Hippocampal formation (tissue), 2 donors: ENCODE measurements around the gene VPS39.

Experiments used
- DNase-seq, 2 donors: peaks; one replicate each; lab custom pipeline; 2025; lab: John Stamatoyannopoulos, UW

Gene VPS39

DNA sequence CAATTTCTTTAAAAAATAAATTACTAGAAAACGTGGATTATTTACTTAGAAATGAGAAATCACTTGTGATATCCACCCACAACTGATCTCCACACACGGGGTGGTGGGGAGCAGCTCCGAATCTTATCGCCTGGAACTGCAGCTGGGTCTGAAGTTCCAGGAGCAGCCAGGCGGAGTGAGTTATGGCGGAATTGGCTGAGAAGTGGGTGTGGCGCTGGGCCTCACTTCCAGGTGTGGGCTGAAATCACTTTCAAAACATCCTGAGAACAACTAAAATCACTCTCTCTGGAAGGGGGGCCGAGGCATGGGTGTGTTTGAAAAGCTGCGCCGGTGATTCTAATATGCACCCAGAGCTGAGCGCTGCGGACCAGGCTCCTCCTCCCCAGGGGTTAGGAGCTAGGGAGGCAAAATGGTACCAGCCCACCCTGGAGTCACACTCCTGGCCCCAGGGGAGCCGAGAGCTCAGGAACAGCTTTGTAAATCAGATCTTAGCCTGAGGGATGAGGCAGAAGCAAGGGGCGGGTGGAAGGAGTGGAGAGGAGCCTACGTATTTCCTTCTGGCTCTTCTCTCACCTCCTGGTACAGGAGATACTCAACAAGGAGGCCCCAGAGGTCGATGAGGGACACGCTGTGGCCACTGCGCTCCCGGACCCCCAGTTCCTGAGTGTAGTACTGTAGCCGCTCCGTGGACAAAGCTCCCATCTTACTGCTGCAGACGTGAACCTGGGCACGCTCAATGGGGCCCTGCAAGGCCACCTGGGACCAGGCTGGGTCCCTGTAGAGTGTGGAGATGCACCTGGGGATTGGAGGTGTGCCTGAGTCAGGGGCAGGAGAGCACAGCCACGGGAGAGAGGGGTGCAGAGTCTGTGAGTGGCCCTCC is 61.3 kb downstream of the VPS39 start:
- no peak for DNase-seq

DNA sequence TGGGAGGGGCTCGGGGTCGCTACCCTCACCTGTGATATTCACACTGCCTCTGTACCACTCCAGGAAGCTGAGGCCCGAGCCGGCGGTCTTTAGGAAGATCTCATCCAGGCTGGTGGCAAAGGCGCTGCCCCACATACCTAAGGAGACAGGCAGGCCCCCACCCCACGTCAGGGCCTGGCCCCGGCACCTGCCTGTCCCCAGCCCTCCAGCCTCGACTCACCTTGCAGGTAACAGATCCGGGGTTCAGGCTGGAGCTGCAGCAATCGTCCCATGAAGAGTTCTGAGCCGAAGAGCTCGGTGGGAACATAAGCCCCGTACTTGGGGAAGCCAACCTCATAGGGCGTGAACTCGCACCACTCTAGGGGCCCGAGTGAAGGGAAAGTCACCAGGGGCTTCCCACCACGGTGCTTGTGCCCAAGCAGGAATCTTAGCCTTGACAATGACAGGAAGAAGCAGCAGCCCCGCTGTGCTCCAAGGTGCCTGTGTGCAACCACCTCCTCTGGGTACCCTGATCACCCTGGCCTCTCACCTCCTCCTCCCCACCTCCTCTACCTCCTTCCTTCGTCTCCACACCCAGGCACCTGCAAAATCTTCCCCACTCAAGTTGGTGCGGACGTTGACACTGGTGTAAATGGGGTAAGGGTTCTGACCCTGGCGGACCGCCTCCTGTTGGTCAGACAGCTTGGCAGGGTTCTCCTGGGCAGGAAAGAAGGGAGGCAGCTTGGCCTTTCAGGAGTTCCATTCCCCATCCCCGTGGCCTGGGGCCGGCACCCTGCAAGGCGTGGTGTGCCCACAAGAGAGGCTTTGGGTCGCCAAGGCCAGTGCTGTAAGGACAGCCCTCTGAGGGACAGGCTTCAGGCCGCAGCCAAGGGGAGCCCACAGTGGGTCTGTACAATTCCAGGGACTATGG is 62.3 kb downstream of the VPS39 start:
- no peak for DNase-seq

DNA sequence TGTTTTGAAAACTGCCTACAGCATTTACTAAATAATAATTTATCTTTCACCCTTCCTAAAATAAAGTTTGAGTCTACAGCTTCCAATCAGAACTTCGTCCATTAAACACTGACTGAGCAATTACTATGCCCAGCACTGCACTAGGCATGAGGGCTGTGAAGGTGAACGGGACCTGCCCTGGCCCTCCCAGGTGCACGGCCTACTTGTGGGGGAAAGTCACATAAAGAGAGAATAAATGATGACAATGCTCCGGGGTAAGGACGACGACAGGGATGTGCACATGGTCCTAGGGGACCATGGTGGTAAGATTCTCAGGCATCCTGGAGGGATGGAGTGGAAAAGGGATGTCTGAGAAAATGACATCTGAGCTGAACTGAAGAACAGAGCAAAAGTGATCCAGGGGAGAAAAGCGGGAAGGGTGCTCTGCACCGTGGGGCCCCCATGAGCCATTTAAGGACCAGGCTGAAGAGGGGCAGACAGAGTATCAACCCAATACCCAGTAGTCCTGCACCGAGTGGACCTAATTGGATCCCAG is 63.2 kb downstream of the VPS39 start:
- DNase-seq = no peak

DNA sequence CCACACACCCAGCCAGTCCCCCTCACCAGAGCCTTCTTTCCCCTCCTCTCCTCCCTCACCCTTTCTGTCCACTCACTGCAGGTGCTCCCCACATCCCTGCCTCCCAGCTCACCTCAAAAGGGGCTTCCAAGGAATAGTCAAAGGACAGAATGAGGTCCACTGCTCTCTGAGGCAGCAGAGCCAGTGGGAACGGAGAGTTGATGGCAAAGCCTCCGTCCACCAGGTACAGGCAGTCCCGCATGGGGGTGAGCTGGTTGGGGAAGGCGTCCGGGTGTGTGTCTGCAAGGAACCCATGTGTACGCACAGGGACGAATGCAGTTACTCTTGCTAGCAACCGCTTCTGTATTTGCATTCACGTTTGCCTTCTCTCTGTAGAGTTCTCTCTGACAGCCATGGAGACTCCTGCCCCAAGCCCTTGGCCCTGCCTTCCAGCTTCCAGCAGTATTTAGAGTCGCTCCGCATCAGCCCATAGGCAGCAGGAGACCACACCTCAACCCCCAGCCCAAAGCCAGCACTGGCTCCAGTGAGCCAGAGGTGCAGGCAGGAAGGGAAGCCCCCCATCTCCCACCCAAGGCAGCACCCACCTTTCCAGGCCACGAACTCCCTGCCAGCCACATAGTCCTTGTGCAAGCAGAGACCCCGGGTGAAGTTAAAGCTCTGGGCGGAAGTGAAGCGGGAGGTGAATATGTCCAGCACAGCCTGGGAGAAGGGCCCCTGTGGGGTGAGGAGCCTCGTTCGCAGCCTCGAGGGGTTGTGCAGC is 64.1 kb downstream of the VPS39 start:
- DNase-seq = no peak

DNA sequence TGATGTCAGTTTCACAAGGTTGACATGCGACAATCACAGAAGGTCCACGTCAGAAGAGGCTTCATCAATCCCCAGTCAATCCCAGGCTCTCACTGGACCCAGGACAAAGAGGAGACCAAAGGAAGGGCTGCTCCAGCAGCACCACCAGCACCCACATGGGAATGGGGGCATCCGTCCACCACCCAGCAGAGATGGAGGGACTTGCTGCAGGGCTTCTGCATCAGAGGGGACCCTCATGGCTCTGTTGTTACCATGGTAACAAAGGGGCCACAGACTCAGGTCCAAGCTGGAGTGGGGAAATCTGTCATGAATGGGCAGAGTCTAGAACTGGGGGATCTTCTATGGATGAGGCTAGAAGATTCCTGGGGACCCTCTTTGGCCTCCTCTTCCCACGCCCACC is 64.7 kb downstream of the VPS39 start:
- no peak for DNase-seq

DNA sequence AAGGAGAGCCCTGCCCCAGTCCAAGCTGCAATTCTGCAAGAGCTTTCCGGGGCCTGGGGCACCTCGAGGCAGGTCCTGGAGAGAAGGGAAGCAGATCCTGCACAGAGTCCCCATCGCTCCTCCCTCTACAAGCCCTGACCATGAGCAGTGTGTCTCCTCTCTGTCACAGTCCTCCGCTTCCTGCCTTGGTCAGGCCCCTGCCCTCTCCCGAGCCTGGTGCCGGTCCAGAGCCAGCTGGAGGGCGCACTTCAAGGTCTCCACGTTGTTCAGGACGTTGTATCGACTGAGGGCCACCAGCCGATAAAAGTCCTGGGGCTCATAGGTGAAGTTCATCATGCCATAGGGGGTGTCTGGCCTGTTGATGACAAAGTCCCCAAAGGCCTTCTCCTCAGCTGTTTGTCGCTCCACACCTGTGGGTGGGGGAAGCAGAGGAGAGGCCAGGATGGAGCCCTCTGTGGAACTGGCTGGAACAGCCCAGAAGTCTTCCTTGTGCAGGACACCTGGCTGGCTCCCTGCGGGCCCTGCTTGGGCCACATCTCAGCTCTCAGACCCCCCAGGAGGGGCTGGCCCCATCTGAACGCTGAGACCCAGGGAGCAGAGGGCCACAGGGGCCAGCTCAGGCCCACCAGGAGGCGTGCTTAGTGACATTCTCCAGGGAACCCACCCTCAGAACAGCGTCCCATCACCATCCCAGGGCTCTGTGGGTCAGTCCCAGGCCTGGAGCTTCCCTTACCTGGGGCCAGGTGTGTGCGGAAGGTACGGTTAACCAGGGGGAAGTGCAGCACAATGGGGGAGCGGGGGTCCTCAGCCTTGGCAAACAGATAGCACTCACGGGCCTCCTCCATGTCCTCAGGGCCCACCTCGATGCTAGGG is 66.1 kb downstream of the VPS39 start:
- no peak for DNase-seq

DNA sequence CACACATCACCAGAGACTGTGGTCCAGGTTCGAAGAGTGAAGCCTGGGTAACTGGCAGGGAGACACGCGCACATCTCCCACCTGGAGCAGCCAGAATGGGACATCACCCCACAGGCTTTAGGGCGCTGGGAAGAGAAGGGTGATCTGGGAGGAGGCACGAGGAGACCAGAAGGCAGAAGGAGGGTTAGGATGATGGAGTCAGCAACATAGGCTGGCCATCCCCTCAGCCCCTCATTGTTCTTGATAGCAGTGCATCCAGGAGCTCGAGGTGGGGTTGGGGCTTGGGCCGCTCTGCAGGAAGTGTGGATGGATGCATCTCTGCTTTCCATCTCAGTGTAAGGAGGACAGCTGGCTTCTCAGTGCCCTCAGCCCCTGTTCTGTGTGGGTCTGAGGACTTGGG is 66.9 kb downstream of the VPS39 start:
- DNase-seq = no peak

DNA sequence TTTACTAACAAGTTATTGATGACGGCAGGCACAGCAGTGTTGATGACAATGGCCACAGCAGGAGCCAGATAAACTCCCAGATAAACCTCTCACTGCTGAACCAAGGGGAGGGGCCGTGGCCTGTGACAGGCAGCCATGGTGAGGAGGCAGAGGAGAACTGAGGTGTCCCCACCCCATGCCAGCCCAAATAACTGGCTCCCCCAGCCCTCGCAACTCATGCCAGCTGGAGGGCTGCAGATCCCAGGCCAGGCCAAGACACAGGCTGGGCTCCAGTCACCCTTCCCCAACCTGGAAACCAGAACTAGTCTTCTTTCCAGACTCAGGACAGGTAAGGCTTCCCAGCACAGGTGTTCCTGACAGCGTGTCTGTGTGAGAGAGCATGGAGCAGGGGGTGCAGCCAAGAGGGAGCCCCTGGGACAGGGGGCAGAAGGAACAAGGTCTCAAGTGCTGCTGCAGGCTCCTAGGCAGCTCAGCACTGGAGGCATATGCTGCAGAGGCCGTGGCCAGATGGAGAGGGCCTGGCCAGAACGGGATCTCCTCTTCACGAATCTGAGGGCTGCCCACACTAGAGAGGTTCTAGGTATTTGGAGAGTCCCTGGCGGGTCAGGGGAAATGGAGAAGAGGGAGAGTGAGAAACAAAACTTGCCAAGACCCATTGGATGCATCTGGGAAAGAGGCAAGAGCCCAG is 67.6 kb downstream of the VPS39 start:
- DNase-seq = no peak

DNA sequence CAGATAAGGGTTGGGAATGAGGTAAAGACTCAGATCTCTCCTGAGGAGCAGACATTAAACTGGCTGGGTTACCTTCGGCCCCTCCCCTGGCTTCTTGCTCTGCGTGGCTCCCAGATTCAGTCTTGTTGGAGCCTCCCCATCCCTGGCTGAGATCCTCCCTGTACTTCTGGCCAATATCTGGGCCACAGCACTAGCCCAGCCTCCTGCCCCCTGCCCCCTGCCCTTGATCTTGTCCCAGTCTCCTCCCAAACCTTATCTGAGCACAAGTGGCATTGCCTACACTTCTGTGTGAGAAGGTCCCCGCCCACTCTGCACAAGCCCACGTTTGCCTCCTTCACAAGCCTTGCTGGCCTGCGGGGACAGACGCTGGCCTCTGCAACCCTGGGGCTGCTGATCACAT is 68.5 kb downstream of the VPS39 start:
- DNase-seq = no peak

DNA sequence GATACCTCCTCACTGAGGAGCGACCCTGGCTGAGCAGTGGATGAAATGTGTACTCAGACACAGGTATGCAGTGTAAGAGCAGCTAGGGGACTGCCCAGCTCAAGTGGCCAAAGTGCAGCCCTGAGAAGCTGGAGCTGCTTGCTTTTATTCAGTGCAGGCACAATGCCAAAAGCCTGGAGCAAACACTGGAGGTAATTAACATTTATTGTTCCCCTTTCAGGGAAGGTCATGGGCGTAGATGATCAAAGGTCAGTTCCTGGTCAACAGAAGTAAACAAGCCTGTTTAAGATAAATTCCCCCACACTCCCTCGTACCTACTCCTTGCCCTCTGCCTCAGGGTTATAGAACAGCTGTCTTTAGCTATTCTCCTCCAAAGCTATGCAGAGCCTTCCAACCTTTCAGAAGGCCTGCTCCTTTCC is 69.1 kb downstream of the VPS39 start:
- no peak for DNase-seq

DNA sequence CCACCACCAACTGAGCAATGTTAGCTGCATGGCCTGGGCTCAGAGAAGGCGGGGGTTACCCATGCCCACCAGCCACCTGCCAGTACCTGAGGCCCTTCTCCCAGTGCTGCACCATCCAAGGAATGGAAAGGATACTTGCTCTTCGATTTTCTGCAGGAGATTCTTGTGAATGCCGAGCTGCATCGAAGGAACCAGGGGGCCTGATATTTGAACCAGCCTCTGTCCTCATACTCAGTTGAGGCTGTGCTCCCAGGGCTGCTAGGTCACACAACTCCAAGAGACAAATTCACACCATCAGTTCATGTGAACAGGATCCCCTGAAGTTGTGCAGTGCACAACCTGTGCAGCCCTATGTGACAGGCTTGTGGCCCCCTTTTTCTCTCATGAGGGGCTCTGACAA is 69.7 kb downstream of the VPS39 start:
- no peak for DNase-seq

DNA sequence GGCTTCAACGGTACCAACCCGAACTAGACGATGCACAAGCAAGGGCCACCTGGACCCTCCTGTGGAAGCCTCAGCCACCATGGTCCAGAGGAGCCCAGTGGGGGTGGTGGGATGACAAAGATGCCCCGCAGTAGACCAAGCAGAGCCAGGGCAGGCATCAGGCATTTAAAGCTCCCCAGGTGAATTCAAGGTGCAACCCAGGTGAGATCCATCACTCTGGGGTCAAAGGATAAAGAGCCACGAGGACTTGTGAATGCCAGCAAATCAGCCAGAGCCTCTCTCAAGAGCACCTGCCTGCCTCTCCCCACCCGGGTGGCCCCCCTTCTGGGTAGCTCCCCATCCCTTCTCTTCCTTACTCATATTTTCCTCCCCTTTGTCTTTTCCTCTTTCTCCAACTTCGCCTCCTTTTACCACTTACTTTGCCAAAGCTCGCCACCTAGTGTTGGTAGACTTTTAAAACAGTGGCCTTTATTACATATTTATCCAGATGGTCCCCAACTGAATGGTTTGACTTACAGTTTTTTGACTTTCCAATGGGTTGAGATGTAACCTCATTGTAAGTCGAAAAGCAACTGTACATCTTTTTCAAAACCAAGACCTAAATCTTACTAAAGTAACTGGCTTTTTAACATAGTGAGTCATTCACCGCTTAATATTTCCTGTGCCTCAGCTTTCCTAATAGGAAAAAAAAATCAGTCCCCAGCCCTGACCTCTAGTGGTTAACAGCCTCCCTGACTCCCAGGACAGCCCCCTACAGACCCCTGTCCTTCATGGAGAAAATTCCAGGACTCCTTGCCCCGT is 70.4 kb downstream of the VPS39 start:
- peak; percentile 6 to 53 for DNase-seq

DNA sequence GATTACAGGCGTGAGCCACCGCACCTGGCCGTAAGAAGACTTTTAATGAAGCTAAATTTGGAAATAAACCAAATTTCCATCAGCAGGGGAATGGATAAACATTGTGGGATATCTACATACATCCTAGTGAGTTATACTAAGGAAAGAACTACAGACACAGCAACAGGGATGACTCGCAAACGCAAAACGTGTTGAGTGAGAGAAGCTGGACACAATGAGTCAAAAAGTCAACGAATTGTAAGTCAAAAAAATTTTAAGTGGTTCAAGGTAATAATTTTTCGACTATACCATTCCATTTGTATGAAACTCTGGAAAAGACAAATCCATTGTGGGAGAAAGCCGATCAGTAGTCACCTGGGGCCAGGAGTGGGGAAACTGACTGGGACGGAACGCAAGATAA is 71.6 kb downstream of the VPS39 start:
- no peak for DNase-seq

DNA sequence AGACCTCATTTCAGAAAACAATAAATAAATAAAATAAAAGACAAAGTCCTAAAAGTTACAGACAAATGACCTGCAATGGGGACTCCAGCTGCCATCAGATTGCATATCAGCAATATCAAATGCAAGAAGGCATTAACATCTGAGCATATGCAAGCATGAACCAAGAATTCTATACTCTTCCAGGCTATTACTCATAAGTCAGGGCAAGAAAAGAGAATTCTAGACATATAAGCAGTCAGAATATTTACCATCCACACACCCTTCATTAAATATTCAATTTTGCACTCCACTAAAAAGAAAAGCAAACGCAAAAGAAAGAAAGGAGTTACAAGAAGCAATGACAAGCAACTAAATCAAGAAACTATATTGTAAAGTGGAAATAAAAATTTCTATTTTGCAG is 72.8 kb downstream of the VPS39 start:
- no peak for DNase-seq

DNA sequence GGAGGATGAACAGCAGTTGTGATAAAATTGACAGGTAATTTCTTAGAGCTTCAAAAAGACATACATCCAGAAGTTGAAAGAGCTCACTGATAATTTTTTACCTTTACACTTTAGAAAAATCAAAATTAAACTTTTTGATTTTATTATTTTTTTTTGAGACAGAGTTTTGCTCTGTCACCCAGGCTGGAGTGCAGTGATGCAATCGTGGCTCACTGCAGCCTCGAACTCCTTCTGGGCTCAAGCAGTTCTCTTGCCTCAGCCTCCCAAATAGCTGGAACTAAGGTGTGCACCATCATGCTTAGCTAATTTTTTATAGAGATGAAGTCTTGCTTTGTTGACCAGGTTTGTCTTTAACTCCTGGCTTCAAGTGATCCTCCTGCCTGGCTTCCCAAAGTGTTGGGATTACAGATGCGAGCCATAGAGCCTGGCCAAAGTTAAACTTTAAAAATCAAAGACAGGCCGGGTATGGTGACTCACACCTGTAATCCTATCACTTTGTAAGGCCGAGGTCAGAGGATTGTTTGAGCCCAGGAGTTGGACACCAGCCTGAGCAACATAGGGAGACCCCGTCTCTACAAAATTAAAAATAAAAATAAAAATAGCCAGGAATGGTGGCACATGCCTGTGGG is 73.4 kb downstream of the VPS39 start:
- DNase-seq = no peak

DNA sequence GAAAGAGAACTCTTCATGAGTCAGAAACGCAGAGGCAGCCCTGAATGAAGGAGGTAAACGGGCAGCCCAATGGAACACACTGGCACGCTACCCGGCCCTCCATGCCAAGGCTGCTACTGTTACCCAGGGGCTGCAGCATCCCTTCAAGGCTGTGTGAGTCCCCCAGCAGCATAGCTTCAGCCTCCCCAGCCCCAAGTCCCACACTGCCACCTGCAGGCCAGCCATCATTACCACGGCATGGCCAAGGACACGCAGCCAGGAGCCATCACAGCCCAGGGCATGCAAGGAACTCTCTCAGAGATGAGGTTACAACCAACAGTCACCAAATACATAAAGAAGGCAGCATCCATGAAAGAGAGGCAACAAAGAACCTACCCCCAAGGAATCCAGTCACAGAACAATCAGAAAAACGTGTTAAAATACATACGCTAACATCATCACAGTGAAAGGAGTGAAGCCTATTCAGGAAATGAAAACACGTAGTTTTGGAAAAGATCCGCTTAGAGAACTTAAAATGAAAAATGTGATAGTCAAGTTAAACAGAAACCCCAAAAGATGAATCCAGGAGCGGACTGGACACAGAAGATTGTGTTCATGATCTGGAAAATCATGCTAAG is 74.1 kb downstream of the VPS39 start:
- peak in 1 of 2 donors; percentile 33 for DNase-seq

DNA sequence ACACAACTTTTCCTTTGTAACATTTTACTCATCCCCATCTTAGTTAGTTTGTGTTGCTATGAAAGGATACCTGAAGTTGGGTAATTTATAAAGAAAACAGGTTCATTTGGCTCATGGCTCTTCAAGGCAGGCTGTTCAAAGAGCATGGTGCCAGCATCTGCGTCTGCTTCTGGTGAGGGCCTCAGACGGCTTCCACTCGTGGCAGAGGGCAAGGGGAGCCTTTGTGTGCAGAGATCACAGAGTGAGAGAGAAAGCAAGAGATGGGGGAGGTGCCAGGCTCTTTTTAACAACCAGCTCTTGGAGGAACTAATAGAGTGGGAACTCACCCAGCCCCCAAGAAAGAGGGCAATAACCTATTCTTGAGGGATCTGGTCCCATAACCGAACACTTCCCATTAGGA is 74.7 kb downstream of the VPS39 start:
- DNase-seq = no peak
